GM18517 (cell line): ENCODE data around the gene PDCD11.
"Not testable (repeated sequence)": the region's sequence is repeated elsewhere in the genome, so short reads cannot be mapped to it uniquely, and the experiment has no call there.

Experiments used
- ATAC-seq: cut with Tn5 transposase; IDR thresholded peaks from one replicate; pipeline ENCODE4 v1.9.1; 2021; ENCODE audit warnings: mild to moderate bottlenecking, moderate library complexity; ENCODE audit not compliant: unreplicated experiment

The PDCD11 gene

DNA sequence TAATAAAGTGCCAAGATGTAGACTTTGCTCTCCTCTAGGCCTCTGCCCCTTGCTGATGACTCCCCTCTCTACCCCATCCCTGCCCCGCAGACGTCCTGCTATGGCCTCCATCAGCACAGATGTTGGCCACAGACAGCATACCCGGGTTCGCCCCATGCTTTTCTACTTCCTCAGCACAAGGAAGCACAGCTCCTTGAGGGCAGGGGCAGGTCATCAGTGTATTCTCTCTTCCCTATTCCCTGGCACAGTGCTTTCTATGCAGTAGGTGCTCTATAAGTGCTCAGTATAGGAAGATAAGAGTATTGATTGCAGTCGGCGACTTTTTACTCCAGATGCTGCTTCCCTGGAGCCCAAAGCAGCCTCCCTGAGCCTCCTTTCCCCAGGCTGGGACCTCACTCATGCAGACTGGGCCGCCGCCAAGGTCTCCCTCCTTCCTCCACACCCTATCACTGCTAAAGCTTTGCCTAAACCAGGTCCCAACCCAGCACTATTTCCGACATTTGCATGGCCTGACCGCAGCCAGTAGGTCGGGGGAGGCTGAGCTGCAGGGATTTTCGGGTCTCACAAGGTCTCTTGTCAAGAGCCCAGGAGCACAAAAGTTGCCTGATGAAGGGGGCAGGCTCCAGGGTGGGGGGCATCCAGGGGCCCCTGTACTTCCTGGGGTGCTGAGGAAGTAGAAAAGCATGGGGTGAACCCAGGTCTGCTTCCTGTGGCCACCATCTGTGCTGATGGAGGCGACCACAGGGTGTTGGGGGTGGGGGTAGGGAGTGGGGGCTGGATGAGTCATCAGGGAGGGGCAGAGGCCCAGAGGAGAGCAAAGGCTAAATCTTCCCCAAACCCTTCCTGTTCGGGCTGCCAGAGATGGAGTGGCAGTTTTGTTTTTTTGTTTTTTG is 74.6 kb downstream of the PDCD11 start:
- peak; percentile 65 for ATAC-seq

DNA sequence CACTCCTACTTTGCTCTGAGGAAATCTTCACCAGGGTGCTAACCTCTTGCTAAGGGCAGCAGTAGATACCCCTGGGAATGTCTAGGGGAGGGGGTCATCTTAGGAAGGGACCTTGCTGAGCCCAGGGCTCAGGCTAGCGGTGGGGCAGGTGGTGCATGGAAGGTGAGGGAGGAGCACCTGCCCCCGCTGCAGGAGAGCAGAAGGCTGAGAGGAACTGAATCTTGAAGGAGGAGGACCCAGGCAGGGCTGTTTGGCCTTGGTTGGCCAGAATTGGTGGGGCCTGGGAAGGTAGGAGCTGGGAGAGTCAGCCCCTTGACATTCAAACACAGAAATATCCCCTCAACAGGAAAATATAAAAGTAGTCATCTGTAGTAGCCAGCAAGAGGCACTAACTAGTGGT is 75.6 kb downstream of the PDCD11 start:
- no peak for ATAC-seq

GRCh38 chr10:103473261-103473671 is 76.8 kb downstream of the PDCD11 start:
- ATAC-seq = no peak

GRCh38 chr10:103474077-103474476 is 77.7 kb downstream of the PDCD11 start:
- ATAC-seq = no peak

GRCh38 chr10:103475437-103475836 is 79.0 kb downstream of the PDCD11 start:
- ATAC-seq = no peak

DNA sequence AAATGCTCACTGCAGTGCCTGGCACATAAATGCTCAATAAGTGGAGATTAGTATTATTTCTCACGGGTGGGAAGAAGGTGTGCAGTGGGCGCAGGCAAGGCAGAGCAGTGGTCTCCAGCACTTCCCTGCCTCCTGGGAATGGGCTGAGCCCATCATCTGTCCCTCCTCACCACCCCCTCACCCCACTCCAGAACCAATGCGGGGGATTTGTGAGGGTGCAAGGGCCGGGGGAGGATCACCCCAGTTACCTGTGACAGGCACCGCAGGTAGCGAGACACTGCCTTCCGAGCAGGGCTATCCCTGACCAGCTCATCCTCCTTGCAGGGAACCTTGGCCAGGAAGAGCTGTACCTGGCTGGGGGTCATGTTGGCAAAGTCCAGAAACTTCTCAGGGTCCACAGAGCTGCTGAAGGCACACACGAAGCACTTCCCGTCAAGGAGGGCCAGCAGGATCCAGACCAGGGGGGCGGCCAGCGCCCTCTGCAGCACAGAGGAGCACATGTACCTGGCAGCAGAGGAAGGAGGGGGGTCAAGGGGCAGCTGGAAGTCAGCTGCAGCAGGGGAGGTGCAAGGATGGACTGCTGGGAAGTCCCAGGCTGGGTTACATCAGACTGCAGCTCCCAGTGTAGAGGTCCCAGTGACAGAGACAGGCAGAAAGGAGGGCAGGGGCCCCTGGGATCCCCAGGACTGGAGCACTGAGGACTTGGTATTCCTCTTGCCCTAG is 79.8 kb downstream of the PDCD11 start:
- ATAC-seq = no peak

- no peak for ATAC-seq
Measured at GRCh38 chr10:103478671-103479070, 82.2 kb downstream of the PDCD11 start.

DNA sequence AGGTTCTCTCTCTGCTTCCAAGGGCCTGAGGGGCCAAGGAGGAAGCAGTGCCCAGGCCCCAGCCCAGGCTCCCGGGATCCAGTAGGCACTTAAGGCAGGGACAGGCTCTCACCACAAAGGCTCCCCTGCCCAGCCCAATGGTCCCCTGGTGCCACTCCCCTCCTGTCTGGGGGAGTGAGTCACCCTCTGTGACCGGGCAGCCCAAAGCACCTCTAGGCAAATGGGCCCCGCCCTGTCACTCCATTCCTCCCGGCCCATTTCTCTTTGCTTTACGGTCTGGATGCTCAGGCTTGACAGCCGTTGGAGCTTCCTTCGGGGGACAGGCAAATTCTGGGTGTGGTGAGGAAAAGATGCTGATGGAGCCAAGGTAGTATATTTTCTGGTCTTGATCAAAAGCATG is 82.7 kb downstream of the PDCD11 start, which contains the start of gene CALHM3:
TSS of gene CALHM3 (minus strand) at position 106 of the 400 bp plus-strand sequence. CDS start 208 bp downstream, outside the sequence.
- ATAC-seq = no peak

DNA sequence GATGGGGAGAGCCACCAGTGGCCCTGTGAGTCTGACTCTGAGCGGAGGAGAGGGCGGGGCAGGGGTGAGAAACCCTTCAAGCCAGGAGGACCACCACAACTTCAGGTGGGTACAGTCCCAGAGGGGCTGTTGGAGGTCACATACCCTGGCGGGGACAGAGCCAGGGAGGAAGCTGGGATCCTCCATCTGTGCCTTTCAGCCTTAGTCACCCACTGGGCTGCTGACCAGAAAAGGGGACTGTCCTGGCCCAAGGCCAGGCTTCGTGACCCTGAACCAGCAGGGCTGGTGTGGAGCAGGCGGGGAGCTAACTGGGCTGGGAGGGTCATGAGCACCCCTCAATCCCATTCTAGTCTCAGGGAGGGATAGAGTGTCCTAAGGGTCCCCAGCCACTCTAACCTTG is 84.1 kb downstream of the PDCD11 start:
- no peak for ATAC-seq

GRCh38 chr10:103481974-103482531 is 85.6 kb downstream of the PDCD11 start:
- ATAC-seq = peak; percentile 70

- ATAC-seq = not testable (repeated sequence)
Measured at GRCh38 chr10:103486635-103487409, 90.4 kb downstream of the PDCD11 start.

DNA sequence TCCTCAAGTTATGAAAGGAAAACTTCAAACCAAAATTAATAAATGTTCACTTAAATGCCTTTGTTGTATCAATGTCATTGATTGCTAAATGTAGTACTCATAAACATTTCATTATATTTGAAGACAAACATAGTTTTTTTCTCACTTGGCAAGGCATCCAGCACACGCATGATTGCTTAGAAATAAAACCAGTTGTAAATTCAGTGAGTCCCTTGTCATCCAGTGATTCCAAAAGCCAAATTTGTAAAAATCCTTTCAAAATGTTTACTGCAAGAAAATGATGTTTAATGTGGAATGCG is 90.9 kb downstream of the PDCD11 start:
- no peak for ATAC-seq

DNA sequence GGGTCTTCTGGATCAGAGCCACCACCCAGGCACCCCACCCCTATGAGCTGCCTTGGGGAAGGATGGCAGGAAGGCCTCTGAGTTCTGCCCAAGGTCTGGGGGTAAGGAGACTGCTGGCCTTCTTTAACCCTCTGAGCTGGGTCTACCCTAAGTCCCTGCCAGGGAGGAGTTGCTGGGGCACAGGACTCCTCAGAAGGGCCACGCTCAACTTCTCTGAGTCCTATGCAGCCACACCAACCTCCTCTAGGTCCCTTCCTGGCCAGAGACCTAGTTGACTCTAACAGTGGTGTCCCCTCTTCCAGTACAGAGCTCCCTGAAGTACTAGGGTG is 94.5 kb downstream of the PDCD11 start:
- ATAC-seq = peak; percentile 27

GRCh38 chr10:103491729-103492364 is 95.4 kb downstream of the PDCD11 start:
- ATAC-seq = no peak

GRCh38 chr10:103492655-103493261 is 96.3 kb downstream of the PDCD11 start:
- no peak for ATAC-seq

GRCh38 chr10:103493362-103493915 is 97.0 kb downstream of the PDCD11 start, which contains the start of gene NEURL1:
Gene NEURL1 (plus strand): TSS chr10:103493705. CDS start chr10:103494388, 683 bp downstream.
- ATAC-seq = no peak

DNA sequence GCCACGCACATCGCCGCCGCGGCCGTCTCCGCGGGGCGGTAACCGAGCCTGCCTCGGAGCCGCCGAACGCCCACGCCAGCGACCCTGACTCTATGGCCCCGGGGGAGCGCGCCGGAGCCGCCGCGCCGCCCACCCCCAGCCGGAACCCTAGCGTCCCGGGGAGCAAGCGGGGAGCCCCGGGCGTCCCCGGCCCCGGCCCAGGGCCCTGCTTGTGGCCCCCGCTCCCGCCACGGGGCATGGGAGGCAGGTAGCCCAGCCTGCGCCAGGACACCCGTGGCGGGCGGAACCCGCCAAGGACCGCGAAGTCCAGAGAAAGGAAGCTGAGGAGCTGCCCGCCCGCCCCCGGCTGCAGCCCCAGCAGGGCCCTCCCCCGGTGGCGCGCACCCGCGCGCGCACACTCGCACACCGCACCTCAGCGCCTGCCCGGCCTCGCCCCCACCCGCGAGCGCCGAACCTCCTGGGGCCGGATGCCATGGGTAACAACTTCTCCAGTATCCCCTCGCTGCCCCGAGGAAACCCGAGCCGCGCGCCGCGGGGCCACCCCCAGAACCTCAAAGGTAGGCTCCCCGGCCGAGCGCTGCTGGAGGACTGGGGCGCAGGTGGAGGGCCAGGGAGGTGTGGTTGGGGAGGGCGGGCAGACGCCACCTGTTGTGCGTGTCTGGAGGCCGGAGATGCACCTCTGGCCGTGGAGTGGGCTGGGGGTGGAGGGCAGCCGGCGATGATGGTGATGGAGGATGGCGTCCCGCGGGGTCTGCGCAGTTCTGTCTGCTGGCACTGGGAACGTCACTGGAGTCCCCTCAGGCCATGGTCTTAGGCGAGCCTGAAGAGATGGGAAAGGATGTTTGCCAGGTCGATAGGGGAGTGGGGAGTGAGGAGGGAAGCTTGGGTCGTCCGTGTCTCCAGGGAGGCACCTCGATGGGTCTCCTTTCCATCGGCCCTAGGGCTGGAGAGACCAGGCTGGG is 97.8 kb downstream of the PDCD11 start:
- ATAC-seq = no peak

- ATAC-seq = no peak
Measured at GRCh38 chr10:103495321-103495720, 98.9 kb downstream of the PDCD11 start.
